ENCODE results near the gene XKR7.
"Not testable (repeated sequence)": the region's sequence is repeated elsewhere in the genome, so short reads cannot be mapped to it uniquely, and the experiment has no call there.

- TF ChIP-seq, protein P1, sequence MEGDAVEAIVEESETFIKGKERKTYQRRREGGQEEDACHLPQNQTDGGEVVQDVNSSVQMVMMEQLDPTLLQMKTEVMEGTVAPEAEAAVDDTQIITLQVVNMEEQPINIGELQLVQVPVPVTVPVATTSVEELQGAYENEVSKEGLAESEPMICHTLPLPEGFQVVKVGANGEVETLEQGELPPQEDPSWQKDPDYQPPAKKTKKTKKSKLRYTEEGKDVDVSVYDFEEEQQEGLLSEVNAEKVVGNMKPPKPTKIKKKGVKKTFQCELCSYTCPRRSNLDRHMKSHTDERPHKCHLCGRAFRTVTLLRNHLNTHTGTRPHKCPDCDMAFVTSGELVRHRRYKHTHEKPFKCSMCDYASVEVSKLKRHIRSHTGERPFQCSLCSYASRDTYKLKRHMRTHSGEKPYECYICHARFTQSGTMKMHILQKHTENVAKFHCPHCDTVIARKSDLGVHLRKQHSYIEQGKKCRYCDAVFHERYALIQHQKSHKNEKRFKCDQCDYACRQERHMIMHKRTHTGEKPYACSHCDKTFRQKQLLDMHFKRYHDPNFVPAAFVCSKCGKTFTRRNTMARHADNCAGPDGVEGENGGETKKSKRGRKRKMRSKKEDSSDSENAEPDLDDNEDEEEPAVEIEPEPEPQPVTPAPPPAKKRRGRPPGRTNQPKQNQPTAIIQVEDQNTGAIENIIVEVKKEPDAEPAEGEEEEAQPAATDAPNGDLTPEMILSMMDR (IDR thresholded peaks at IDR 0.05; ENCODE audit: low read length) = not testable (repeated sequence)
- TF ChIP-seq EZH2phosphoT487 (IDR thresholded peaks at IDR 0.05; ENCODE audit: low read length); EZH2 (optimal IDR thresholded peaks at IDR 0.05; ENCODE audit: low read depth, low read length): not testable (repeated sequence)
These were observed 65.8 kb downstream of the XKR7 start for GRCh38 chr20:32033721-32034120.
